Measurements from ENCODE around the gene RSPRY1. TPM values are rescaled to one million over a fixed set of nuclear protein-coding genes. Genes with fewer than 3 reads are reported as not detected.

Gene RSPRY1
- total and polyA plus RNA-seq, 2 of the 8 experiments (the other 6 are each of a cell fraction or from before 2014, with no cell fraction given): 11.5 to 32.5 TPM

GRCh38 chr16:57185945-57186871, at the start of gene RSPRY1, which contains the start of gene PSME3IP1 (continued):
- TF ChIP-seq SP2 (IDR thresholded peaks at IDR 0.05; ENCODE audit: low read length) (peak; percentile 26; the same call in 1 of the 2 replicates), MAX (IDR thresholded peaks at IDR 0.05) (peak; percentile 61; the same call in 1 of the 2 replicates), GTF2F1 (IDR thresholded peaks at IDR 0.05; ENCODE audit: borderline replicate concordance, low read depth, low read length) (peak; percentile 84; the same call in 1 of the 2 replicates), CHD1 (IDR thresholded peaks at IDR 0.05; ENCODE audit: low read depth, low read length) (no peak), SP4 (IDR thresholded peaks at IDR 0.05; ENCODE audit: low read length) (peak; percentile 66; the same call in 1 of the 2 replicates), POLR2AphosphoS5 (IDR thresholded peaks at IDR 0.05; ENCODE audit: low read depth, low read length) (peak; percentile 50; the same call in 1 of the 2 replicates), CHD2 (IDR thresholded peaks at IDR 0.05; ENCODE audit: low read length) (peak; percentile 60; the same call in 1 of the 2 replicates)
- TF ChIP-seq, protein P1, sequence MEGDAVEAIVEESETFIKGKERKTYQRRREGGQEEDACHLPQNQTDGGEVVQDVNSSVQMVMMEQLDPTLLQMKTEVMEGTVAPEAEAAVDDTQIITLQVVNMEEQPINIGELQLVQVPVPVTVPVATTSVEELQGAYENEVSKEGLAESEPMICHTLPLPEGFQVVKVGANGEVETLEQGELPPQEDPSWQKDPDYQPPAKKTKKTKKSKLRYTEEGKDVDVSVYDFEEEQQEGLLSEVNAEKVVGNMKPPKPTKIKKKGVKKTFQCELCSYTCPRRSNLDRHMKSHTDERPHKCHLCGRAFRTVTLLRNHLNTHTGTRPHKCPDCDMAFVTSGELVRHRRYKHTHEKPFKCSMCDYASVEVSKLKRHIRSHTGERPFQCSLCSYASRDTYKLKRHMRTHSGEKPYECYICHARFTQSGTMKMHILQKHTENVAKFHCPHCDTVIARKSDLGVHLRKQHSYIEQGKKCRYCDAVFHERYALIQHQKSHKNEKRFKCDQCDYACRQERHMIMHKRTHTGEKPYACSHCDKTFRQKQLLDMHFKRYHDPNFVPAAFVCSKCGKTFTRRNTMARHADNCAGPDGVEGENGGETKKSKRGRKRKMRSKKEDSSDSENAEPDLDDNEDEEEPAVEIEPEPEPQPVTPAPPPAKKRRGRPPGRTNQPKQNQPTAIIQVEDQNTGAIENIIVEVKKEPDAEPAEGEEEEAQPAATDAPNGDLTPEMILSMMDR (IDR thresholded peaks at IDR 0.05; ENCODE audit: control extremely low read depth in 1 of 3, insufficient read depth in 1 of 3, low read depth in 1 of 3, low read length in 3 of 3): peak in 1 of 3 experiments; percentile 1; a peak in 1 of 4 replicates

All from H1 (cell line).